NCI-H524 treated with DMSO at 0.1 percent for 48 hours (cell line): ENCODE data around the gene KARS1.
"Not testable (repeated sequence)": the region's sequence is repeated elsewhere in the genome, so short reads cannot be mapped to it uniquely, and the experiment has no call there.

Experiments used
- DNase-seq: peaks from one replicate; lab custom pipeline; 2025; lab: John Stamatoyannopoulos, UW

The KARS1 gene

DNA sequence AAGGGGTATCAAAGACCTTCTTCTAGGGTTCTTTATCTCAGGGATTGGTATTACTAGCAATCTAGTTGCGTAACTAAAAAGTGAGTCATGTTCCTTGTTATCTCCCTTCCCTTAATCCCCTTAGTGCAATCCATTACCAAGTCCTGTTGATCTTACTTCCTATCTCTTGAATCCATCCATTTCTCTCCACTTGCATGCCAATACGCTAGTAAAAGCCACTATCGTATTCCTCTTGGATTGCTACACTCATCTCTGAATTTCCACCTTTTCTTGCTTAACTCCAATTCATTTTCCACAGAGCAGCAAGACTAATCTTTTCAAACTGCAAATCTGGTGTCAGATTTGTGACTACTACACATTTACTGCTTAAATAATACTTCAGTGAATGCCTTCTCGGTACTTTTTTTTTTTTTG is 22.5 kb downstream of the KARS1 start:
- no peak for DNase-seq

DNA sequence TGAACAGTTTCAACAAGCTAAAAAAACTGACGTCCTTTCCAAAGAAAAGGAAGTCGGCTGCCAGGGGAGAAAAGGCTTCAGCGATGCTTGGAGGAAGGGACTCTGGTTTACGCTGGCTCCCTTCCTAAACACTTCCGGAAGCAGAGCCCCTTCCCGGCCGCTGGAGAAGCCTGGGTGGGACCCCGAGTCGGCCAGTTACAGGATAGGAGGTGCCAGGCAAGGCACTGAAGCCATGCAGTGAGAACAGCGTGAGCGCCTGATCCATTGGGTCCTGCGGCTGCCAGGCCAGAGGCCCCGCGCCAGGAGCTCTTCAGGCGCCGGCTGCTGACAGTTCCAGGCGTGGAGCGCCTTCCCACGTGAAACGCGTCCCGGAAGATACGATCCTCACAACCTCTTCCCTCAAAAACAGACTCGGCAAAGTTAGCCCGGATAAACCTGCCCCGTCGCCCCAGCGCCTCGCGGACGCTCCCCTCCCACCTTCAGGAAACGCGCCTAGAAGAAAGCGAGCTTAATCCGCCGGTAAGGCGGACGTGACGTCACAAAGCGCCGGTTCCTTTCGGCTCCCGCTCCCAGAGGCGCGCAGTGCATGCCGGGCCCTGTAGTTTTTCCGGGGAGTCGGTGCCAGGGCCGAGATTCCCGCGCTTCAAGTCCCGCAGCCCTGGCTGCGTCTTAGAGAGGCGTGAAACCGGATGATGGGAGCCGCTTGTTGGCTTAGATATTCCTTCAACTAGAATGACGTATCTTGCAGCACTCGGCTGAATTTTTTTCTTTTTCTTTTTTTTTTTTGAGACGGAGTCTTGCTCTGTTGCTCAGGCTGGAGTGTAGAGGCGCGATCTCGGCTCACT is 24.5 kb downstream of the KARS1 start, which contains the start of gene ADAT1:
TSS of gene ADAT1 (minus strand) at position 521 of the 845 bp plus-strand sequence. CDS start 2,482 bp downstream, outside the sequence.
- DNase-seq = peak; percentile 82

DNA sequence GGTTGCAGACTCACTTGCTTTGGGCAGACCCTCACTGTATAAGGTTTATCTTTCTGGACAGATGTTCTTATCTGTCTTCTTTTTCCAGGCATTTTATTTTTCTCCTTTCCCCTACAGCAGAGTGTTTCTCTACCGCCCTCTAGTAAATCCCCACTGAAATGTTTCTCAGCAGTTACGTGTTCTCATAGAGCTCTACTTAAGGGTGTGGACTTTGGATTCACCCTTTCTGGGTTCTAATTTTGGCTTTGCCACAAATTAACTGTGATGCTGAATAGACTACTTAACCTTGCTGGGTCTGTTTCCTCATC is 26.3 kb downstream of the KARS1 start:
- peak; percentile 31 for DNase-seq

DNA sequence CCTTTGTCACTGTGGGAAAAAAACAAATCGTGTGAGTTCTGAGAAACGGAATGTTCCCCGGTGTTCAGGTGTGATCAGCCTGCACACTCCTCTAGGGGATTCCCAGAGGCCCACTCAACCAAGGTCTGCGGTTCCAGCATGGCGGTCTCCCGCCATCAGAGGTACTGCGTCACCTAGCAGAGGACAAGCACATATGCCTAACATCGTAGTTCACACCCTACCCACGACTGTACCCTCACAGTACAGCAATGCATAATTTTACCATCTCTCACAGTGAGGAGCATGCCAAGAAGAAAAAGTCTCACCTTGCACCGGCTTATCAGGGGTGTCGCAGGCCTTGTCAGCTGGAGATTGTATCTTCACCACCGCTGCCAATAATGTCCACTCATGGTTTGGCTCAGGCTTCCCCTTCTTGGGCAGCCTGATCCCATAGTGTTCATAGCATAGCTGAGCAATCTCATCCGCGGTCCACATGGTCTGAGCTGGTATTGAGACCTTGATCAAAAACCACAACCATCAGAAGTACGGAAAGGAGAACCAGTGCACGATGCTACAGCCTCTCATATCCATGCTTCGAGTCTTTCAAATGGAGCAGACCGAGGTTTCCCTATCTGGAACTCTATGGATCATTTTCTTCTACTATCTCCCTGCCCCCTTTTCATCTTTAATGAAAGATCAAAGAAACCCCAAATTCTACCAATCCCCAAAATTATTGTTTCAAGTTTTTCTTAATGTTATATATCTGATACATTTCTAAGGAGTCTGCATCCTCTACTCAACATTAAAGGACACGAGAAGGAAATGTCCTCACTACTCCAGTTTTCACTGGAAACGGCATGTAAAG is 26.9 kb downstream of the KARS1 start:
- no peak for DNase-seq

DNA sequence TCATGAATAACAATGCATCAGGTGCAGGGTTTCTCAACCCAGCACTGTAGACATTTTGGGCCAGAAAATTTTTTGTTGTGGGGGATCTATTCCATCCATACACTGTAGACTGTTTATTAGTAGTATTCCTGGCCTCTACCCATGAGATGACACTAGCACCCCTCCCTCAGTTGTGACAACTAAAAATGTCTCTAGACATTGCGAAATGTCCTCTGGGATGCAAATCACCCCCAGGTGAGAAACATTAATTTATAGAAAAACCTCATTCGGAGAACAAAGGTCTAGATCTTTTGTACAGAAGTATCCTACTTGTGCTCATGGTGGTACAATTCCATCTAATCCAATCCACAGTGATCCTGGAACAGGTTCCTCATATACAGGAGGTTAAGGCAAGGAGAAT is 28.7 kb downstream of the KARS1 start:
- no peak for DNase-seq

DNA sequence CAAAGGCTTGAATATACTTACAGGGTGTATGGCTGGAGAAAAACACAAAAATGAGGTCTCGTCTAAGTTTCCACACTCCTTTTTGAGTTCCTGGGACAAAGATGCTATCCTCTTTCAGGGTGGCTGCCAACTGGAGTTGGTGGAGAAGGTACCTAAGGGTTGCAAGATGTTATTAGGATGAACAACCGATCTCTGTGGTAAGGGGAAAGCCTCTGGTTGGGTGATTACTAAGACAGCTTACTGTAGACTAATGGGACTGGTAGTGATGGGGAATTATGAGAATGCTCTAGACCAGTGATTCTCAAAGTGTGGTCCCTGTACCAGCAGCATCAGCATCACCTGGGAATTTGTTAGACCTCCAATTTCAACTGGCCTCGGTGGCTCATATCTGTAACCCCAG is 30.3 kb downstream of the KARS1 start:
- DNase-seq = no peak

DNA sequence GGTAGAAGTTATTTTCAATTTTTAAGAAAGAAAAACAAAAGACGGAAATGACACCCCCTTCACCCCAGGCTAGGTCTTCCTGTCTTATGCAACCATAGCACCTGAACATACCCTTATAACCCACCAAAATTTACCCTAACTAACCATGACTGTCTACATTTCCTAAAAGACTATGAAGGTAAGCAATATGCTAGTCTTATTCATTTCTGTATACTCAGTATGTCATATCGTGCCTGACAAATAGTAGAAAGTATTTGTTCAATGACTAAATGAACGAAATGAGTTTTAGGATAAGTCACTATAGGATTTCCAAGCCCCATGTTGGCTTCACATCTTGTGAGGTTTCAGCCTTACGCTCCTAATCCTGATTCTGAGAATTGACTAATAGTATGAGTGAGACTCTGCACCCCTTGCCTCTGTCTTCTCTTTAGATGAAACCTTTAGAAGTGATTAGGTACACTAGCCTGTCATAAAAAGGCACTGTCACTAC is 30.9 kb downstream of the KARS1 start:
- DNase-seq = no peak

DNA sequence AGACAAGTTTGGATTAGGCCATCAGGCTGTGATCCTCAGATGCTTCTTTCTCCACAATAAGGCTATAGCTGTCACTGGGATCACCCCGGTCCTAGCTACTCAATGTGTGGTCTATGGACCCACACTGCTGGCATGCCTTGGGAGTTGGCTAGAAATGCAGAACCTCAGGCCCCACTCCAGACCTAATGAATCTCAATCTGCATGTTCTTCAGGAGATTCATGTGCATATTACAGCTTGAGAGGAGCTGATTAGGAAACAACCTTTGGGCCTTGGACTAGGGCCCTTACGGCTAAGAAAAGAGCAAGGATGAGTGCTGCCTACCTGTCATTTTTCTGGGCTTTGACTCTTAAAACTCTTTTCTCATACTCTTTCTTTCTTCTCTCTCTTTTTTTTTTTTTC is 31.8 kb downstream of the KARS1 start:
- no peak for DNase-seq

DNA sequence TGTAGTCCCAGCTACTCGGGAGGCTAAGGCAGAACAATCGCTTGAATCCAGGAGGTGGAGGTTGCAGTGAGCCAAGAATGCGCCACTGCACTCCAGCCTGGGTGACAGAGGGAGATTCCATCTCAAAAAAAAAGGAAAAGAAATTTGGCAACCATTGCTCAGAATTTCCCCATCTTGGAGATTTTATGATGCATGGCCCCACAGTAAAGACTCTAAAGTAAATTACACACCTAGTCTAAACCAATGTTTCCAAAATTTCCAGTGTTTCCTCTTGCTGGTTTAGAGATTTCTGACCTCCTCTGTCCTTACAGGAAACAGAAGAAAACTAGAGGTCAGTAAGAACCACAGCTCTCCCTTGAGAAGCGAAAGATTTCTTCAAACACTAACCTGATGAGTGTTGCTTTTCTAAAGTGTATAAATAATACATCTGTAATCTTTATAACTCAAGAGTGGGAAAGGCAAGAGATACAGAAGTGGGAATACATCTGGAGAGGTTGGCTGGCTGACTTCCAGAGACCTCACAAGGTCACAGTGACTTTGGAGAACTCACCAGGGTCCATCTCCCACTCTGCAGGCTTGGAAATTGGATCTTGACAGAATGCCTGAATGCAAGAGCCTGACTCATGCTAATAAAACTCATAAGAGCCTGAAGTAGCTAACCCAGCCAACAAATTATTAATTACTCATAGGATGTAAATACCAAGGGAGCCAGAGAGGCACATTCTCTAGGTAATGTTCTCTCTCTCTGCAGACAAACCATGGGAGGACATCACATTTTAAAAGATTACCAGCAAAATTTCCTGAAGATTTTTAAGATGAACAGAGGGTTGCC is 33.2 kb downstream of the KARS1 start:
- DNase-seq = no peak

DNA sequence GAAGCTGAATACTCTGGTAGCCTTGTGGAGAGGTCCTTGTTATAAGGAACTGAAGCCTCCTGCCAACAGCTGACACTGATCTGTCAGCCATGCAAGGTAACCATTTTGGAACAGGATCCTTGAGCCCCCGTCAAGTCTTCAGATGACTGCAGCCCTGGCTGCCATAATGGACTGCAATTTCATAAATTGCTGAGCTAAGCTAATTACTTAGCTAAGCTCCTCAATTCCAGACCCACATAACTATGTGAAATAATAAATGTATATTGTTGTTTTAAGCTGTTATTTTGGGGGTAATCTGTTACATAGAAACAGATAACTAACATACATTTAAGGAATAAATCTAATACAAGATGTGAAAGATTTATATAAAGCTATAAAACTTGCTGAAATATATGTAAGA is 41.0 kb downstream of the KARS1 start:
- no peak for DNase-seq

DNA sequence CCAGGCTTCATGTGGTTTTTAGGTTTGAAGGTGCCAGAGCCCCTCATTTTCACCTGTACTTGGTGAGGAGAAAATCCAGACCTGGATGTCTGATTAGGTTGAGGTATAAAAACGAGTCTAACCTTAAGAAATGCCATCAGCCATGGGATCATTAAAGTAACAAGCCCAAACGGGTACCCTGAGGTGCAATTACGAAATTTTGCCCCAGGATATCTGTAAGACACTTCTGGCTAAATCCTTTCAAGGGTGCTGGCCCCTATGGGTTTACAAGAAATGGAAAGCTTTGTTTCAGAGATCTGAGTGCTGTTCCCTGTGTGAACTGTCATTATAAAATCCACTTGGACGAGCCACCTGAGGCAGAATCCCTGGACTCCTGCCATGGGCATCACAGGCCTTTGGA is 44.2 kb downstream of the KARS1 start:
- DNase-seq = no peak

DNA sequence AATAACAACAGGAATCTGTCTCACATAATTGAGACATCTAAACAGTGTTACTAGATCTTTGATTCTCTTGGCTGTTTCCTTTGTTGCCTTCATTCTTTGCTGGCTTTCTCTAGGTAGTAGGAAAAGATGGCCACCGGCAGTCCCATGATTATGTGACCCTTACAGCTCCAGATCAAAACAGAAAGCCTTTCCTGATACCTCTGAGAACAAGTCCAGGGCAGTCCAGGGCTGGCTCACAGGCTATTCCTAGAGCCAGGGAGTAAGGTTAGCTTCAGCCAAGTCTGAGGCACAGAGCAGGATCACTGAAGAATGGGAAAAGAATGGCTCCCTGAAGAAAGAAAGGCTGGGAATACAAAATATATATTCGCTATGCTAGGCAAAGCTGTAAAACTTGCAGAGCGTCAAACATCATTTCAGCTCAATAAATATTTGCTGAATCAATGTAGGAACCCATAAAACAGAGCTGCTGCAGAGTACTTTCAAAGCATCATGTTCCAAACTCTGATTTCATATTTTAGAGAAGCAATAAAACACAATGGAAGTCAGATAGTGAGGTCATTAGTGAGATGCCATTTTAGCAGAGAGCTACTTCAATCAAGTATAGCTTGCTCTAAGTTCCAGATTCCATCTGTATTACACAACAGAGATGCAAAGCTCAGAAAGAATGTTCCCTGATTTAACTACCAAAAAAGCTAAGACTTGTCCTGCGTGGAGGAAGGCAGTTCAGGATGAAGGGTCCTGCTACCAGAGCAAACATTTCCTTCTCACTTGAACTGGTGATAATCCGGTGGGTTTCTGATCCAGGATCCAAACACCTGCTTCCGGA is 47.8 kb downstream of the KARS1 start:
- DNase-seq = no peak

DNA sequence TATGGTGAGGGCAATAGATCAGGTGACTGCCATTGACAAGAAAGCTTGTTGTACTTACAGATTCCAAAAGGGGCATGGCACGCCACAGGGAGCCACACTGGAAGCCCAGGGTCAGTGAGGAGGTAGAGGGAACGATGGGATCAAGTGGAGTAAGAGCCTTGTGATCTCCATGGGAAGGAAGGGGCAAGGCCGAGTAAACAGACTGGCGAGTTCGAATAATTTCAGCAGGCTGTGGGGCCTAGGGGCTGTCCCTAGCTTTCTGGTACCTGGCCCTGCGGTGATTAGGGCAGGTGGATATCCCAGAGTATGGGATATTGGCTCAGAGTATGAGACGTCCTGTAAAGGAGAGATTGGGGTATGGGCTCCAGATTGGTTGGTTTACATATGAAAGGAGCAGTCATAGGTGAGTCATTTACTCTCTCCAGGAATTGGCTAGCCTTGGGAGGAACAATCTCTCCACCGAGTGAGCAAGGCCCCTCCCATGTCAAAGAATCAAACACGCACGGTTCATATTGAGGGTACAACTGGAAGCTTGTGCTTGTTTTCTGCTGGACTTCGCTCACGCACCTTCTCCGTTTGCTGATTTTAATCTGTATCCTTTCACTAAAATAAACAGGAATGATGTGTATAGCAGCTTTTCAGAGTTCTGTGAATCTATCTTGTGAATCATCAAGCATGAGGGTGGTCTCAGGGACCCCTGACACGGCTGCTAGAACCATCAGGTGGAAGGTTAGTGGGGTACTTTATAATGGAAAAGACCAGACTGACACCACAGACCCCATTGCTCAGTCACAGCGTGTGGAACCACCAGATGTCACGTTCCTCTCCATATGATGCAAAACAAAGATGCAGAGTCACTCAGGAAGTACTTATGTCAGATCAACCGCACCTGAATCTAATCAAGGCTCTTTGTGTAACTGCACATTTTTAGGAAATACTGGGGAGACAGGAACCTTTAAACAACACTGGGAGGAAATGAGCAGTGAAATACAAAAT is 53.3 kb downstream of the KARS1 start:
- peak; percentile 65 for DNase-seq

DNA sequence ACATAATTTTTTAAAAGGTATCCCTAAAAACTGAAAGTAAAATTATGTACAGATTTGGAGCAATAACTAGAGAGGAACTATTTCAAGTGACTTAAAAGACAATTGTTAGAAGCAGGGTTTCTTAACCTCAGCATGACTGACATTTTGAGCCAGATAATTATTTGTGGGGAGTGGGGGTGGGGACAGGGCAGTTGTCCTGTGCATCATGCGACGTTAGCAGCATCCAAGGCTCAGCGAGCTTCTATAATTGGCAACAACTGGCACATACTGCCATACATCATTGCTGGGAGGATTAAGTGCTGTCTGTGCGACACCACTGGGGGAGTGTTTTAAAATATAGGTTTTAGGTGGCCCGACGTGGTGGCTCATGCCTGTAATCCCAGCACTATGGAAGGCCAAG is 54.2 kb downstream of the KARS1 start:
- peak; percentile 2 for DNase-seq

DNA sequence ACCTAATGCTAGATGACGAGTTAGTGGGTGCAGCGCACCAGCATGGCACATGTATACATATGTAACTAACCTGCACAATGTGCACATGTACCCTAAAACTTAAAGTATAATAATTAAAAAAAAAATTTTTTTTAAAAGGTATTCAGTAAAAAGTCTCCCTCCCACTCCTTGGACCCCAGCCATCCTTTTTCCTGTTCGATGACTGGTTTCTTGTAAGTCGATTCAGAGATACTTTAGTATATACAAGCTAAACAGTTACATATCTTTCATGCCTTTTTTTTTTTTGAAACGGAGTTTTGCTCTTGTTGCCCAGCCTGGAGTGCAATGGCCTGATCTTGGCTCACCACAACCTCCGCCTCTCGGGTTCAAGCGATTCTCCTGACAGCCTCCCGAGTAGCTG is 55.5 kb downstream of the KARS1 start:
- not testable (repeated sequence) for DNase-seq

DNA sequence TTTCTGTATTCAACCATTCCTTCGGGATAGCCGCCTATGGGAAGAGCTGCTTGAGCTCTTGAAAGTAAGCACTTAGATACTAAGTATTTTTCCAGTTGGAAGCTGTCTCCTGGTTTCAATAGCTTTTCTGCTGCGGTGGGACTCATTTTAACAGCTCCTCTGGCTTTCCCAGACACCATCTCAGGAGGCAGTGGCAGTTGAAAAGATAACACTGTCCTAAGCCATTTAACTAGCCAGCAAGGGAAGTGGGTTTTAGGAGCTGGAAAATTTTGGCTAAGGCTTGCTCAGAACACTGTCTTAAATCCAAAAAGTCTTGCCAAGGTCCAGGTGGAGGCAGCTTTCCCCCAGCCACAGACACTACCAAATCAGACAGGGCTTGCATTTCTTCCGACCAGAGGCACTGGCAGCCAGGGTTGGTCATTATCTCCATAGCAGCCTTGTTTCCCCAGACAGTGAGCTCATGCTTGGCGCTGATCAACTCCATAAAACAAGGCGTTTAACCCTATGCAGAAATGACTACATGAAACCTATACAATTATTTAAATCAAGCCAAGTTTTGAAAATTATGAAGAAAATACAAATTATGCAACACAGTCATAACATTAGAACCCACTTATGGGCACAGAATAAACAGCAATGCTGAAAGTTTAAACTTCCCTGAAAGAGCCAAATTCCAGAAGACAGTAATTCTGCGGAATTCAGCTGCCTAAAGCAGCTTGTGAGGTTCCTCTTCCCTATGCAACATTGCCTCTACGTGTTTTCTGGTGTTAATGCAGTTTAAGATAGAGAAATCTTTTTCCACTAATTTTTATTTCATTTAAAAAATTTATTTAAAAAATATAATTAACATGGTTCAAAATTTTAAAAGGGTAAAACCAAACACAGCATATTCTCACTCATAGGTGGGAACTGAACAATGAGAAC is 56.3 kb downstream of the KARS1 start:
- DNase-seq = no peak

DNA sequence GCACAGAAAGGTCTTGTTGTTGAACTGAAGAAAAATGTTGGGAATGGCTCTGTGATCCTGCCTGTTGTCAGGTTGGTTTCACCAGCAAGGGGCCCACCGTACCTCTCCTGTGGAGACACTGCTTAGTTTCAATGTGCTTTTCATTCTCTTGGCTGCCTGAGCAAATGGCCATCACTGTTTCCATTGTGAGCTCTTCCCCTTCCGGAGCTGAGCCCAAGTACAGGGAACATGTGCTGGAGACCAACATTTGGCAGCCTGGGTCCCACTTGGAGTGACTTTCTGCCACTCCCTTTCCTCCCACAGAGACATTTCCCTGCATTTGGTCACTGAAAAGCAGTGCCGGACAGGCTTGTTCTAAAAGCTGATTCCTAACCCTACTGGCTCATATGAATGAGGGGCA is 58.2 kb downstream of the KARS1 start:
- no peak for DNase-seq

DNA sequence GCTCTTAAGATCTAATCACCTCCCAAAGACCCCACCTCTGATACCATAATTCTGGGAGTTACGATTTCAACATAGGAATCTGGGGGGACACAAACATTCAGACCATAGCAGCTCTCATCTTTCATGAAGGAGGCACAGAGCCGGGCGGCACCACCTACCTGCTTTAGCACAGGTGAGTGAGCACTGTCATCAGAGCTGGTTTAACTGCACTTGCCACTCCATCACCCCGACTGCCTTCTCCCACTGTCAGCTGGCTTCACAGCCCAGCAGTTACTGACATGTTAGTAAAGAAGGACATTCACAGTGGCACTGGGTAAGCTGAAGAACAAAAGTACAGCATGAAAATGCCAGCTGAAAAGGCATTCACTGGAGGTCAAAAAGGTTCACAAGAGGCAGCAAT is 58.7 kb downstream of the KARS1 start:
- no peak for DNase-seq

DNA sequence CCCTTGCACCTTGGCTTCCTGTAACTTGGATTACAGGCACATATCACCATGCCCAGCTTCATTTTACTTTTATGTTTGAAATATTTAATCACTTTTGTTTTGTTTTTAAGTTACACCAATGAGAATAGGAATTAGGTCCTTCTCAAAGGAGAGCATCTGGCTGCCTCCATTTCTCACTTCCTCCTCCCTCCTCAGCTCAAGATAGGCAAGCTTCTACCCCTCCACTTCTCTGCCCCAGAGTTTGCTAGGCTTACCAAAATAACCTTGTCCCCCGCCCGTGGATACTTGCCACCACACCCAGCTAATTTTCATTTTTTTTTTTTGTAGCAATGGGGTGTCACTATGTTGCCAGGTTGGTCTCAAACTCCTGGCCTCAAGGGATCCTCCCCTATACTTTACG is 63.4 kb downstream of the KARS1 start:
- no peak for DNase-seq
